Measurements from ENCODE around the gene UBE2E2.
"Not testable (repeated sequence)": the region's sequence is repeated elsewhere in the genome, so short reads cannot be mapped to it uniquely, and the experiment has no call there.

The UBE2E2 gene

GRCh38 chr3:23202921-23203707 lies at the start of gene UBE2E2:
Gene UBE2E2, plus strand, starts transcription at chr3:23203327.
- DNase-seq (ENCODE audit: low spot score), result peak; percentile 48

- DNase-seq (ENCODE audit: low spot score), result no peak
These were observed 49.7 kb upstream of the UBE2E2 start for GRCh38 chr3:23153436-23153835.

GRCh38 chr3:23157331-23157730 lies 45.8 kb upstream of the UBE2E2 start:
- DNase-seq (ENCODE audit: low spot score), result no peak

- no peak for DNase-seq (ENCODE audit: low spot score)
These were observed 43.2 kb upstream of the UBE2E2 start for GRCh38 chr3:23159929-23160328.

- no peak for DNase-seq (ENCODE audit: low spot score)
These were observed 41.8 kb upstream of the UBE2E2 start for GRCh38 chr3:23161308-23161707.

GRCh38 chr3:23161896-23162570 lies 41.1 kb upstream of the UBE2E2 start:
- DNase-seq (ENCODE audit: low spot score), result no peak

GRCh38 chr3:23162934-23163333 lies 40.2 kb upstream of the UBE2E2 start:
- DNase-seq (ENCODE audit: low spot score), result no peak

- no peak for DNase-seq (ENCODE audit: low spot score)
These were observed 38.4 kb upstream of the UBE2E2 start for GRCh38 chr3:23164746-23165145.

GRCh38 chr3:23165571-23165970 lies 37.6 kb upstream of the UBE2E2 start:
- no peak for DNase-seq (ENCODE audit: low spot score)

- DNase-seq (ENCODE audit: low spot score), result no peak
These were observed 36.9 kb upstream of the UBE2E2 start for GRCh38 chr3:23166276-23166675.

GRCh38 chr3:23166845-23167244 lies 36.3 kb upstream of the UBE2E2 start:
- no peak for DNase-seq (ENCODE audit: low spot score)

- no peak for DNase-seq (ENCODE audit: low spot score)
These were observed 33.6 kb upstream of the UBE2E2 start for GRCh38 chr3:23169551-23169950.

GRCh38 chr3:23170291-23170690 lies 32.8 kb upstream of the UBE2E2 start:
- no peak for DNase-seq (ENCODE audit: low spot score)

GRCh38 chr3:23172059-23172458 lies 31.1 kb upstream of the UBE2E2 start:
- DNase-seq (ENCODE audit: low spot score), result no peak

GRCh38 chr3:23174426-23175039 lies 28.6 kb upstream of the UBE2E2 start:
- no peak for DNase-seq (ENCODE audit: low spot score)

GRCh38 chr3:23175341-23176083 lies 27.6 kb upstream of the UBE2E2 start:
- no peak for DNase-seq (ENCODE audit: low spot score)

- DNase-seq (ENCODE audit: low spot score), result not testable (repeated sequence)
These were observed 26.3 kb upstream of the UBE2E2 start for GRCh38 chr3:23176839-23177238.

GRCh38 chr3:23182996-23183513 lies 20.1 kb upstream of the UBE2E2 start:
- DNase-seq (ENCODE audit: low spot score), result no peak

GRCh38 chr3:23183731-23184130 lies 19.4 kb upstream of the UBE2E2 start:
- no peak for DNase-seq (ENCODE audit: low spot score)

- DNase-seq (ENCODE audit: low spot score), result no peak
These were observed 17.3 kb upstream of the UBE2E2 start for GRCh38 chr3:23185861-23186260.

GRCh38 chr3:23189187-23189586 lies 13.9 kb upstream of the UBE2E2 start:
- no peak for DNase-seq (ENCODE audit: low spot score)

- DNase-seq (ENCODE audit: low spot score), result no peak
These were observed 10.3 kb upstream of the UBE2E2 start for GRCh38 chr3:23192816-23193215.

Data from activated CD4-positive, alpha-beta T cell treated with anti-CD3 and anti-CD28 coated beads, Interleukin-2, Interleukin-4, amounts not matched to agents 100 ng/mL and 50 ng/mL, durations not matched to agents 16 hours and 8 hours (primary cell).